Ramos (cell line): Measurements from ENCODE around the gene VAV3.

ENCODE experiments used
- in situ Hi-C: fragments of 300-500 bp; cut with MboI; formaldehyde crosslinking; loops from one replicate; pipeline ENCODE4 v1.14.3; 2022; ENCODE audit warnings: low sequenced_read_pairs; ENCODE audit not compliant: unreplicated experiment

VAV3 gene

DNA sequence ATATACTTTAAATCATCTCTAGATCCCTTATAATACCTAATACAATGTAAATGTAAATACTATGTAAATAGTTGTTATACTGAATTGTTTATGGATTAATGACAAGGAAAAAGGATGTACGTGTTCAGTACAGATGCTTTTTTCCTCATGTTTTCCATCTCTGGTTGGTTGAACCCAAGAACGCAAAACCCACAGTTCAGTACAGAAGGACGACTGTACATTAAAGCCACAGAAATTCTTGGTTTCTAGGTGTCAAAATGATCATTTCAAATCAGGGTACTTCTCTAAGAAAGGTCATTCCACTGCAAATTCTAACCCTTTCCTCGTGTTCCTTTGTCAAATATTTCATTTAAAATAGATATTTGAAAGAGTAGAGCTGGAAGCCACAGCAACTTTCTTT lies 158.1 kb downstream of the VAV3 start:
- in situ Hi-C loops: no loop called here

- in situ Hi-C loops: no loop called here
Measured at GRCh38 chr1:107804741-107805140, 160.2 kb downstream of the VAV3 start.

GRCh38 chr1:107804134-107804533 lies 160.8 kb downstream of the VAV3 start:
- in situ Hi-C loops: no loop called here

- in situ Hi-C loops: no loop called here
Measured at GRCh38 chr1:107803579-107803978, 161.4 kb downstream of the VAV3 start.

- in situ Hi-C loops: no loop called here
Measured at GRCh38 chr1:107802654-107803053, 162.3 kb downstream of the VAV3 start.

DNA sequence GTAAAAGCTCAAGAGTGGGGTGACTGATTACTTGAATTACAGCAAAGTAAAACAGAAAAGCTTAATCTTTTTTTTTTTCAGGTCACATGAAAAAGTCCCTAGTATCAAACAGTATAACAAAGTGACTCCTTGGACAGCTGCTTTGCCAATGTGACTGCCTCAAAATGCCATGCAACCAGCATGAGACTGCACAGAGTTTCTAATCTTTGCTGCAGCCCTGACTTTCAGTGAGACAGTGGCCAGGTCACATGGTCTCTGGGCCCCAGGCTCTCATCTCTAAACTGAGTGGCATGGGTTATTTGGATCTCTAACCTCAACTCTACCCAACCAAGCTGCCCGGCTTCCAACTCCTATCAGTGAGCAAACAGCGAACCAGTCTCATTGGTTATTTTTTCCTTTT lies 169.0 kb downstream of the VAV3 start:
- in situ Hi-C loops: no loop called here

- in situ Hi-C loops: no loop called here
Measured at GRCh38 chr1:107795441-107795840, 169.5 kb downstream of the VAV3 start.

- in situ Hi-C loops: no loop called here
Measured at GRCh38 chr1:107794571-107794970, 170.4 kb downstream of the VAV3 start.

DNA sequence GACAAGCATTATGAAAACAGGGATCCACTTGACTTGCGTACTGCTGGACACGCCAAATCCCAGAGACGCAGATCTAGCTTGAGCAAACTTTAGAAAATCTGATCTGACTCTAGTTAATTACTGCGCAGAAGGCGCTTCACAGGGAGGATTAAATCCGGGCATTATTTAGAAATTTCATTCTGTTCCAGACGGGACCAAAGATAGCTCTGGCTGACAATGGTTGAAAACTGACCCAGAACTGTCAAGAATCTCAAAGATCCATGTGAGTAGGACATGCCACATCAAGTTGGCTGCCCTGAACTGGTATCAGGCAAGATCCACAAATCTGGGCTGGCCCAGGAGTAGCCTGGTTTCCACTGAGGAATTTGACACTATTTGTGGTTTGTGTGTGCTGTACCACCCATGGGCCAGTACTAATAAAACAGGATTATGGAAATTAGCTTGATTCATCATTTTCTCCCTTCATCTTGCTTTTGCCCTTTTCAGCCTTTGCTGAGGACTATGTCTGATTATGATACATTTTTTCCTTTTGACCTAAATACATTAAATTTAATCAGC lies 171.0 kb downstream of the VAV3 start:
- in situ Hi-C loops: no loop called here

GRCh38 chr1:107791348-107791747 lies 173.6 kb downstream of the VAV3 start:
- in situ Hi-C loops: no loop called here

DNA sequence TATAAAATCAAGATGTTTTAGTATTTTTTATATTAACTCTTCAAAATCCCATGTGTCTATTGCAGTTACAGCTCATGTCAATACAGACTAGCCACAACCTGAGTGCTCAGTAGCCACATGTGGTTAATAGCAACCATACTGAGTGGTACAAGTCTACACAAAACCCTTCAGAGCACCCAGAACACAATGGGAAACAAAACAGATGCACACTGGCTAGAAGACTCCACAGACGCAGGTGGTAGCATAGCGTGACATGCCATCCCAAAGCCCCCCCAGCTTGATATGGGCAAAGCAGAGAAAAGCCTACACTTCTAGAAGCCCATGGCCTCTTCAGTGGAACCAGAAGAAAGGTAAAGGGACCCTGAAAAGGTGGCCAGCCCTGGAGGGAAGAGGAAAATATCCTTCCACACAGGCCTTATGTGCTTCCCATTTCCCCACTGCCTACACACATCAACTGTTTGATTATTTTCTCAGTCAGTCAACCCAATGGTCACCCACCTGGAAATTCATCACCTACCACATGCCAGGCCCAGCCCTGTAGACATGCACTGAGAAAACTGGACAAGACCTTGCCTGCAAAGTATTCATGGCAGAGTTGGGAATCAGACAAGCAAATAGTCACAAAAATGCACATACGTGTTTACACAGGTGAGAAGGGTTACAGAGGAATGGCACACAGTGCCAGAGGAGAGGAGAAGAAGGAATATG lies 175.0 kb downstream of the VAV3 start:
- in situ Hi-C loops: loop anchor here (5.0 kb wide), 1 partner anchor 337 kb away; no protein-coding TSS in a partner anchor

DNA sequence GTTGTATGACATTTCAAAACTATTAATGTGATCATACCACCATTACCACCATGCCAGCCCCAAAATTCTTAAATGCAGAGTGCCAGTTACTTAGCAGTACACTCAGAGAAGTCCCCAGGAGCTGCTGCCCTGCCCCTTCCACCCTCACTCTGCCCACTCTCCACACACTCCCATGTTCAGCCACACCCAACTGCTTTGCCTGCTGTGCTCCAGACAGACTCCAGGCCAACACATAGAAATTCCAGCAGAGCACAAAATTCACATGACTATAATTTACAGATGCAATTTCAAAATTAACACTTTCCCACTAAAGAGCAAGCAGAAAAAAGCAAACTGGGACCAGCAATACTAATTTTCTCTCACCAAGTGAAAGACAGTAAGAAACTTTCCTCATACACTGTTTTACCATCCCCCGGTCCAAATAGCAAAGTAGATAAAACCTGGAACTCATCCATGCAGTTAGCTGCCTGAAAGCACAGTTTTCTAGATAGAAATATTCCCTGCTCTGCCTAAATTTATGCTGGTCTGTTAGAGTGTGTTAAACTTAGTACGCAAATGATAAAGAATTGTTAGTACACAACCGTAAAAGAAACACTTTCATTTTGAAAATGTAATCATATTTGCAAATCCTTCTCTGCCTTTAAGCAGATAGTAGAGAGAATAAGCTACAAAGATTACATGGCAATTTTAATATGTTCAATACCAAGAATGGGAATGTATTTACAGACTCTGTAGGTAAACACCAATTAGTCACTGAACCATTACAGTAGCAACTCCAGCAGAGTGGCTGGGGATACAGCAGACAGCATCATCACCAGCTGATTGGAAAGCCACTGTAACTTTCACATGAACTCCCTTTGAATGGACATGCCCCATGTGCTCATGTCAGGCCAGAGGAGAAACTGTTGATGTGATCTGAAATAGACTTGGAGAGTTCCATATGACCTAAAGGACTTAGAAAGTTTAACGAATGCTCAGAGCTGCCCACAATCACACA lies 176.5 kb downstream of the VAV3 start:
- in situ Hi-C loops: loop anchor here (5.0 kb wide), 1 partner anchor 339 kb away; no protein-coding TSS in a partner anchor

DNA sequence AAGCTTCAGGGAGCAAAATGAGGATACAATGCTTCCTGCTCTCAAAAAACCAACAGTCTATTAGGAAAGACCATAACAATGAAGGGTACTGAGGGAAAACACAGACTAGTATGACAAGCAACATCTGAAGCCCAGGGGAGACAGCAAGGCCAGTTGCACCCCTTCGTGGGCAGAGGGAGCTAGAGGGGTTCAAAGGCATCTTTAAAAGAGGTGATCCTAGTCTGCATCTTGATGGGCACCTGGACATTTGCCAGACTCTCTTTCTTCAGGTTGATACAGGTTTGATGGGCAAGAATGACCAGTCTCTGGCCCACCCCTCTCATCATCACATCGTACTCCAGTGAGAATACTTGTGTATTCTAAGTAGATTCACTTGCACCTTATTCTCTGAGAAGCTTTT lies 177.7 kb downstream of the VAV3 start:
- in situ Hi-C loops: loop anchor here (5.0 kb wide), 1 partner anchor 340 kb away; no protein-coding TSS in a partner anchor

- in situ Hi-C loops: loop anchor here (5.0 kb wide), 1 partner anchor 341 kb away; no protein-coding TSS in a partner anchor
Measured at GRCh38 chr1:107786203-107786845, 178.7 kb downstream of the VAV3 start.

DNA sequence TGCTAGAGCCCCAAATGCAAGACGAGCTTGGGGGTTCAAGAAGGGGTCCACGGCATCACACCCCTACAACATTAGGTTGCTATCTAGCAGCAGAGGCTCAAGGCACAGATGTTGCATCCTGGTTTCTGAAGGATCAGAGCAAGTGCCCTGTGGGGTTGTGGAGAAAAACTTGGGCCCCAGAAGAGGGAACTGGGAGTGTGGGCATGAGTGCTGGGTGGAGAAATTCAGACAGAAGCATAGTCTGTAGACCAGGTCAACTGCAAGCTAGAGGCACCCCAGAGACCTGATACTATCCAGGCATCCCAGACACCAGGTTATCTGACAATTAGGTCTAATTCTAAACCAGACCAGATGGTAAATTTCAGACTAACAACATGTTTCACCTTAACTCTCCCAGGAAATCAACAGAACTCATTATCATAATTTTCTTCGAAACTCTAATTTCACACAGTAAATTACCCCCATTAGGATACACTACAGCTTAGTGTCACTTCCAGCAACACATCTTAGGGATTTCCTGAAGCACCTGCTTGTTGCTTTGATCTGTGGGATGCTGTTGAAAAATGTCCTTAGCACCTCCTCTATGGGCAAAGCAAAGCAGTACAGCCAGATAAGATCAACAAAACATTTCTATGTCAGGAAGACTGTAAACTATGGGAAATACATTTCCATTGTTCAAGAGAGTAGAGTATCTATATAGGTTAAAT lies 179.3 kb downstream of the VAV3 start:
- in situ Hi-C loops: loop anchor here (5.0 kb wide), 1 partner anchor 342 kb away; no protein-coding TSS in a partner anchor

DNA sequence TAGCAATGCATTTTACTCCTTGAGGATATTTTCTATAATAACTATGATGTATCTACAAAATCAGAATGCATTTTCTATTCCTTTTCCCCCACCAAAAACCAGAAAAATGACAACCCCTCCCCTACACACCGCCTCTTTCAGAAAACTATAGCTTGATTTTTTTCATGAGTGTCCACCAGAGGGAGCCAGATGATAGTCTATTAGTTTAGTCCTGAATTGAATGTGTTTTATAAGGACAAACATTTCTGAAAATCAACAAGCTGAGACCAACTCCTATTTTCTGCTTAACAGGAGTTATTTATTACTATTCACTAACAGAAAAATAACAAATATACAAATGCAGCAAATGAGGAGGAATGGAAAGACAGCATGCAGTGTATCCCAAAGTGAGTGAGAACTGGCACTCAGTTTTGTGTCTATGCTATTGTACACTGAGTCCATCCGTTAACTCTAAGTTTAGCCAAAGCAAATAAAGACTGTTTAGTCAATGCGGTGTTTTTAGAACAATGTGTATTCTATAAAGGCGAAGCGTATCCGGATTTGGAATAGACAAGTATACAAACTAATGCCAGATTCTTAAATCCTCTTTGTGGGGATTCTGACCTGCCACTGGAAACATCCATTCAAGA lies 182.6 kb downstream of the VAV3 start:
- in situ Hi-C loops: no loop called here

- in situ Hi-C loops: no loop called here
Measured at GRCh38 chr1:107781245-107781644, 183.7 kb downstream of the VAV3 start.

- in situ Hi-C loops: no loop called here
Measured at GRCh38 chr1:107777664-107778047, 187.3 kb downstream of the VAV3 start.
